Endothelial cell of umbilical vein (primary cell): ENCODE results near the gene PLCD3.

ENCODE experiments used
- EZH2 ChIP-seq: IDR thresholded peaks from 2 replicates; pipeline ENCODE4 v1.6.1; 2012; ENCODE audit warnings: borderline replicate concordance, low read depth, mild to moderate bottlenecking, moderate library complexity, low read length, inconsistent platforms; ENCODE audit not compliant: severe bottlenecking
- FOS ChIP-seq: IDR thresholded peaks from 2 replicates; pipeline ENCODE4 v1.6.1; 2011; ENCODE audit warnings: mild to moderate bottlenecking, low read length, moderate library complexity, borderline replicate concordance; ENCODE audit not compliant: insufficient read depth
- JUN ChIP-seq: IDR thresholded peaks from 2 replicates; pipeline ENCODE4 v1.6.1; 2011; ENCODE audit warnings: borderline replicate concordance, low read depth; ENCODE audit not compliant: insufficient read length, insufficient read depth
- MYC ChIP-seq: IDR thresholded peaks from one replicate; pipeline ENCODE4 v1.6.1; 2011; ENCODE audit warnings: mild to moderate bottlenecking, low read depth, low read length
- POLR2A ChIP-seq: IDR thresholded peaks from 2 replicates; pipeline ENCODE4 v1.6.1; 2012; ENCODE audit warnings: low read depth, mild to moderate bottlenecking, control low read depth, low read length
- POLR2AphosphoS5 ChIP-seq: IDR thresholded peaks from 2 replicates; pipeline ENCODE4 v1.6.1; 2012; ENCODE audit warnings: low read depth, mild to moderate bottlenecking, control low read depth, low read length, moderate library complexity; ENCODE audit not compliant: insufficient read depth
- TF ChIP-seq, protein P1 (sequence below), 2 donors: IDR thresholded peaks; 1 replicate in 1 of 2; 2 replicates in 1 of 2; pipeline ENCODE4 v1.5.1; 2011; ENCODE audit warnings: low read length in 2 of 2, mild to moderate bottlenecking in 2 of 2, moderate library complexity in 2 of 2, control low read depth in 1 of 2, inconsistent platforms in 1 of 2, low read depth in 1 of 2; ENCODE audit not compliant: insufficient read depth in 1 of 2; ENCODE audit errors: extremely low read depth in 1 of 2
- TF ChIP-seq, protein P2 (sequence below): IDR thresholded peaks from 2 replicates; pipeline ENCODE4 v1.6.1; 2011; ENCODE audit not compliant: insufficient read depth, insufficient read length

DNA sequence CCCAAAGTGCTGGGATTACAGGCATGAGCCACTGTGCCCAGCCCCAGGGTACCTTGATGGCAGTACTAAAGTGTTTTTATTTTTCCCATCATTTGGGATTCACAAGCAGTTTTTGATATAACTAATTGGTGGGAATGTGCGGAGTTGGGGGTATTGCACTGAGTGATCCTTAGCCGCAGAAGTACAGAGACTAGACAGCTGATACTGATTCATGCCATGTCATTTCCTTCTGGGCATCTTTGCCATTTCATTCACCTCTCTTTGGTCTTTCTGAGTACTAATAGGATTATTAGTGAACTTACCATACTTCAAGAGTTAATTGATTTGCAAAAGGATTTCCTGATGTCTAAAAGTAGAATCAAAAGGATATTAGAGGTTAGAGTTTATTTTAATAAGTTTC is 61.5 kb downstream of the PLCD3 start:
- TF ChIP-seq, protein P1, sequence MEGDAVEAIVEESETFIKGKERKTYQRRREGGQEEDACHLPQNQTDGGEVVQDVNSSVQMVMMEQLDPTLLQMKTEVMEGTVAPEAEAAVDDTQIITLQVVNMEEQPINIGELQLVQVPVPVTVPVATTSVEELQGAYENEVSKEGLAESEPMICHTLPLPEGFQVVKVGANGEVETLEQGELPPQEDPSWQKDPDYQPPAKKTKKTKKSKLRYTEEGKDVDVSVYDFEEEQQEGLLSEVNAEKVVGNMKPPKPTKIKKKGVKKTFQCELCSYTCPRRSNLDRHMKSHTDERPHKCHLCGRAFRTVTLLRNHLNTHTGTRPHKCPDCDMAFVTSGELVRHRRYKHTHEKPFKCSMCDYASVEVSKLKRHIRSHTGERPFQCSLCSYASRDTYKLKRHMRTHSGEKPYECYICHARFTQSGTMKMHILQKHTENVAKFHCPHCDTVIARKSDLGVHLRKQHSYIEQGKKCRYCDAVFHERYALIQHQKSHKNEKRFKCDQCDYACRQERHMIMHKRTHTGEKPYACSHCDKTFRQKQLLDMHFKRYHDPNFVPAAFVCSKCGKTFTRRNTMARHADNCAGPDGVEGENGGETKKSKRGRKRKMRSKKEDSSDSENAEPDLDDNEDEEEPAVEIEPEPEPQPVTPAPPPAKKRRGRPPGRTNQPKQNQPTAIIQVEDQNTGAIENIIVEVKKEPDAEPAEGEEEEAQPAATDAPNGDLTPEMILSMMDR (IDR thresholded peaks at IDR 0.05; ENCODE audit: extremely low read depth in 1 of 2, insufficient read depth in 1 of 2, low read depth in 1 of 2, low read length in 2 of 2): no peak
- TF ChIP-seq POLR2A: no peak
- TF ChIP-seq MYC: no peak
- no peak for TF ChIP-seq POLR2AphosphoS5
- TF ChIP-seq, protein P2, sequence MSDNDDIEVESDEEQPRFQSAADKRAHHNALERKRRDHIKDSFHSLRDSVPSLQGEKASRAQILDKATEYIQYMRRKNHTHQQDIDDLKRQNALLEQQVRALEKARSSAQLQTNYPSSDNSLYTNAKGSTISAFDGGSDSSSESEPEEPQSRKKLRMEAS: no peak
- TF ChIP-seq EZH2: no peak
- TF ChIP-seq FOS: no peak
- TF ChIP-seq JUN: no peak
